NOMO-1 (cell line): Measurements from ENCODE around the gene APOB.

ENCODE experiments used
- DNase-seq, 2 experiments: peaks; one replicate each; lab custom pipeline; 2025; ENCODE audit not compliant: unreplicated experiment in 2 of 2; lab: John Stamatoyannopoulos, UW

Gene APOB

GRCh38 chr2:21006423-21007128 is 37.3 kb downstream of the APOB start:
- no peak for DNase-seq

GRCh38 chr2:21005700-21006422 is 38.0 kb downstream of the APOB start:
- no peak for DNase-seq

DNA sequence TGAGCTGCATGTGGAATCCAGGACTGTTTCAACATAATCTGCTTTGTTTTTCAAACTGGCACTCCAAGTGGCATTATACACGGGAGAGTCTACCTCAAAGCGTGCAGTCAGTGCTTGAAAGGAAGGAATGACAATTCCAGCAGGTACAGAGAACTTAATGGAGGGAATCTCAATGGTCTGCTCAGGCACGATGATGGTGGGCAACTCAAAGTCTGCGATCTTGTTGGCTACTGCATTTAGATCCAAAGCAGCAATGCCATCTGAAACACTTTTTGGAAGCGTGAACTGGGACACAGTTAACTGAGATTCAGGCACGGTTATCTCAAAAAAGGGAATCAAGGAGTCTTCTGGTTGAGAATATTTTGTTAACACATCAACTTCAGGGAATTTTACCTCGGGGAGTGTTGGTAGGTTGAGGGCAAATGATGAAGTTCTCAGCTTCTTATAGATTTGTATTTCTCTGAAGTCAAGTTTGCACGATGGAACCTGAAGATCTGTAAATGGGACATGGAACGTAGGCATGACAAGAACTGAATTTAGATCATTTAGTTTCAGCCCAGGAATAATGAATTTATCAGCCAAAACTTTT is 38.7 kb downstream of the APOB start:
- no peak for DNase-seq

GRCh38 chr2:21004181-21004572 is 39.7 kb downstream of the APOB start:
- no peak for DNase-seq

GRCh38 chr2:21003572-21004180 is 40.2 kb downstream of the APOB start:
- no peak for DNase-seq

DNA sequence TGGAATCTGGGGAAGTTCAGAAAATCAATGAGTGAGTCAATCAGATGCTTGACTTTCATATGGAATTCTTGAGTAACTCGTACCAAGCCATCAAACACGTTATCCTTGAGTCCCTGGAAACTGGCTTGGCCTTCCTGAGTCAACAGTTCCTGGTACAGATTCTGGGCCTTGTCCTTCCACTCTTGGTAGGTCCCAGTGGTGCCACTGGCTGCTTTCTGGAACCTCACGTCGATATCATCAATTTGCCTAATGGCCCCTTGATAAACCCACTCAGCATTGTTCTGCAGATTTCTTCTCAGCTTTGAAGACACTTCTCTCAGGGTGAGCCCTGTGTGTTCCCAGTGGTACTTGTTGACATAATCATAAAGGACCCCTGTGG is 41.1 kb downstream of the APOB start:
- DNase-seq: no peak

DNA sequence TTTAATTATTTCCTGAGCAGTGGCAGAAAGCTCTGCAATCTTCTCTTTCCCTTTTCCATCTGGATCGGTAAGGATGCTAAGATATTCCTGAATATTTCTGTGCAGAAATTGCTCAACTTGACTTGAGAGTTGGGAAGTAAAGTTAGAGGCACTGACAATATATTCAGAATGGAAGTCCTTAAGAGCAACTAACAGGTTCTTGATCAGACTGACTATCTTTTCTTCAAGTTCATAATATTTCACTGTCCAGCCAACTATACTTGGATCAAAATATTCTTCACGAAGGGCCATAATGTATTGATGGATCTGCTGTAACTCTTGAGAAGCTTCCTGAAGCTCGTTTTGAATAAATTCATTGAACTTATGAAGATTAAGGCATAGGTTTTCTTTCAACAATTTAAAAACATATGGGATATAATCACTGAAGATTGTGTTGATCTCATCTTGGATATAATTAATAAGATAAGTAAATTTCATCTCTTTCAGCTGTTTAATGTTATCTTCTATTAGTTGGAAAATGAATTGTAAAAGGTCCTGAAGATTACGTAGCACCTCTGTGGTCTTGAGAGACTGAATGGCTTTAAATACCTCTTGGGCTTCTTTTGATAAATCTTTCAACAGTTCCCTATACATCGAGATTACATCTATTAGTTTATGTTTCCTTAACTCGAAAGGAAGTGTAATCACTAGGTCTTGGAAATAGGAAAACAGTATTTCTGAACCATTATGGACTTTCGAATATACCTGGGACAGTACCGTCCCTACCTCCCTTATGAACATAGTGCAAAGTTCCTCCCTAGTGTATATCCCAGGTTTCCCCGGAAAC is 41.7 kb downstream of the APOB start:
- DNase-seq: no peak

GRCh38 chr2:21001225-21001946 is 42.5 kb downstream of the APOB start:
- no peak for DNase-seq

GRCh38 chr2:20999906-21000645 is 43.8 kb downstream of the APOB start:
- DNase-seq: peak in 1 of 2 experiments; percentile 3

DNA sequence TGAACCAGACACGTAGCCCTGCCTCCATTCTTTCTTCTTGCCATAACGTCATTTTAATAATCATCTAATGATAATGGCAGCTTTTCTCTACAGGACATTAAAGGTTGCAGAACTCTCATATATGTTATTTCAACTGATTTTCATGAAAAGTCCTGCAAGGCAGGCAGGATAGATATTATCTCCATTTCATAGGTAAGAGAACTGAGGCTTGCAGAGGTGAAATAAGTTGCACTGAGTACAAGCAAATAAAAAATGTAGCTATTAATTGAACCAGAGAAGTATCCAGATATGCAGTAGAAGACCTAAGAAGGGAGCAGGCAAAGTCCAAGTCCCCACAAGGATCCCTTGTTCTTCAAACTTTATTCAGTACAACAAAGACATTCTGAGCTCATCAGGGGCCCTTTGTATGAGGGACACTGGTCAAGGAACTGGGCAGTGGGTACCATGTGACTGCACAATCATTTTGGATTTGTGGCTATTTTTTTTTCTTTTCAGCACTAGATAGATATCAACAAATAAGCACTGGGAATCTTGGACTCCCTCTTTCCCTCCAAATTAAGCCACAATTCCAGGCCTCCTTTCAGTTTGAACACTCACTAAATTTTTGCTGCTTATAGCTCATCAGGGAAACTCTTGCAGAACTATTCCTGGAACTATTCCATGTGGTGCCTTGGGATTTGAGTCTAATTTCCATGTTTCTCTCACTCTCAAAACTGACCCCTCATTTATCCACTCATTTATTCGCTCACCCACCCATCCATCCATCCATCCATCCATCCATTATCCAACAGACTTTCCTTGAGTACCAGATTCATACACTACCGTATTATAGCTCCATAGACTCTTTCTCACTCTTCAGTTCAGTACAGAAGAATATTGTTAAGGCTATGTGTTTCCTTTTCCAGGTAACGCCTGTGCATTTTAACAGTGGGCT is 44.6 kb downstream of the APOB start:
- no peak for DNase-seq

- no peak for DNase-seq
These were observed 45.7 kb downstream of the APOB start for GRCh38 chr2:20997953-20998722.

DNA sequence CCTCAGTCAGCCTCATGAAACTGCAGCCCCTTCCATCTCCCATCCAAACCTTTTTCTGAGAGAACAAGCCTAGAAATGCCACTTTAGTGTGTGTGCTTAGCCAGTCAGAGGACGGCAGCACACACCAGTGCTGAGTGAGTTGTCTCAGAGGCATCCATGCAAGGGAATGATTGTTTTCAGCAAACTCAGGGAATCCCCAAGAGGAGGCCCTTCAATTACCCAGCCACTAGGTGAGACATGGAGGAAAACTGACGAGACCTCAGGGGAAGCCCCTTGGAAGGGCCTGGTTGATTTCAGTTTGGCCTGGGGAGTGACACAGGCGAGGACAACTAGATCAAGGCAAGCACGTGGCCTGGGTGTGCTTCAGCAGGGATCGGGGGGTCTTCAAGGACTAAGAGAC is 49.7 kb downstream of the APOB start:
- no peak for DNase-seq

DNA sequence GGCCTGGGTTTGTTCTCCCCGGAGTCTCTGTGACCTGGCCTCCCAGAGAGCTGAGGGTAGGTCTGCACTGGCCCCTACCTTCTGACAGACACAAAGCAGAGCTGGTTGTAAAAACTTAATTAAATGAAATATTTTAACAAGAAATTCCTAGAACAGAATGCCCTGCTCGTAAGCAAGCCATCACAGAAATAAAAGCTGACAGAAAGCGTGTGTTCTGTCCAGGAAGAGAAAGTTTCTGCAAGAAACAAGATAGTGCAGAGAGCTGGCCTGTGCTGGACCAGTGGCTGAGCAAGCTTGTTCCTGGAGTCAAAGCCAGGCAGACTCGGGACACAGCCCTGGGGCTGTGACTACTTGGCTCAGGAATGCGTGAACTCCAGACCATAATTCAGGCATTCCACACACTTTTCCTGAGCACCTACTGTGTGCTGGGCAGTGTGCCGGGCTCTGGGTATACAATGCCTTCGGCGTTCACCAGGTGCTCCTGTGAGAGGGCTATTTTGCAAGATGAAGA is 51.6 kb downstream of the APOB start:
- DNase-seq: no peak

DNA sequence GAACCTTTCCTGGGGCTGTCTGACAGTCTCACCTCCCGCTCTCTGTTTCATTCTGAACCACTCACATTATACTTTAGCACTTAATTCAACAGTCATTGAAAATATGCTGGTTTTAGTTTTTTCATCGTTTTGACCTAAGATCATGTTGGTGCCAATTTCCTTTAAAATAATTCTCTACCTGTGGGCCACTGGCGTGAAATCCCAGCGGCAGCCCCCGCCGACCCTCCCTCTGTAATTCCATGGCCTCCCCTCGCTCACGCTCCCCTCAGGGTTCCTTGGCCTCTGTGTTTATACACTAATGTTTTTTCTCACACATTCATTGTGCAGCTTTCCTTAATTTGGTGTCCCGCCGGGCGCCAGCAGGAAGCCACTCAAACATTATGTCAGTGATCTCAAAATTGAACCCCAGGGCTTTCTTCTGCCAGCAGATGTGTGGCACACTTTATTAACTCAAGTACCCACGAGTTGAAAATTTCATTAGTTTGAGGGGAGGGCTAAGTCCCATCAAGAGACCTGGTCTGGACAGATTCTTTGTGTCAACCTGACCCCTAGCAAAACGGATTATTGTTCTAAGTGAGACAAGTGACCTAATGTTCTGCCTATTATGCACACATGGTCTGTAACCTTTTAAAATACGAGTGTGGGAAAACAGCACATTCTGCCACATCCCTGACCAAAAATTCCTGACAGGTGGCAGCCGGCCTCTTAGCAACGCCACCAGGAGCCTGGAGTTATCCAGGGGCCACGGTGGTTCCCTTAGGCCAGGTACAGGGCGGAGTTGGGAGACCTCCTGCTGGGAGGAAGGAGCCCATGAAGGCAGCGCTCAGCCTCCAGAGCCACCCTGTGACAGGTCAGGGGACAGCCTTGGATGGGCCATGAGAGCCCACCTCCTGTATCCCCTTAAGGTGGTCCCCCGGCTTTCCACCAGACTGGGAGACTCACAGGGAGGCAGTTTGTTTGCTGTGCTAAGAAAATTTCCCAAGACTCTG is 53.1 kb downstream of the APOB start:
- DNase-seq: no peak

- no peak for DNase-seq
These were observed 54.5 kb downstream of the APOB start for GRCh38 chr2:20989404-20989803.

DNA sequence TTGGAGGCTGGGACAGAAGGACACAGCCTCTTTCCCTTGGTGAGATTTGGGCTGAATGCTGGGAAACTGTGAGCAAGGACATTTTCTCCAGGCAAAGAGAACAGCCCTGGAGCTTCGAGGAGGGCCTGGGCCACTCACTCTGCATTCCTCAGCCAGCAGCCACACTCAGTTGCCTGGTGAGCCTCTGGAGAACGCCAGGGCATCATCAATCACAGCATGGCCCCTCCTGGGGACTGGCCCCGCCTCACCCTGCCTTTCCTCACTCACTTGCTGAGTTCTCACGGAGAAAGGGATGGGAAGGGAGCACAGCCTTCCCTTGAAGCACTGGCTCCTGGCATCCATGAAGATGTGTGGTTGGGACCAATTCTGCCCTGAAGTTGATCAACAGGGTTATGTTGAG is 55.0 kb downstream of the APOB start:
- no peak for DNase-seq
